GM23248 (cell line): ENCODE results near the gene SLC1A3. TPM values are rescaled to one million over a fixed set of nuclear protein-coding genes. Genes with fewer than 3 reads are reported as not detected.

ENCODE experiments used
- DNase-seq: peaks from one replicate; pipeline ENCODE4 v3.0.0-alpha.2; 2015
- H2AFZ ChIP-seq: fragments of 200-600 bp; sonication (generic); 2 replicates; pipeline ENCODE4 v1.6.1; 2016; ENCODE audit warnings: antibody characterized with exemption
- H3F3A ChIP-seq: fragments of 200-600 bp; sonication (generic); 2 replicates; pipeline ENCODE4 v1.6.1; 2016; ENCODE audit warnings: mild to moderate bottlenecking, antibody characterized with exemption, mixed run types; ENCODE audit not compliant: insufficient read depth
- H3K27ac ChIP-seq: fragments of 200-600 bp; sonication (generic); 2 replicates; pipeline ENCODE4 v1.5.1; 2016; ENCODE audit warnings: mild to moderate bottlenecking
- H3K27me3 ChIP-seq: fragments of 200-600 bp; sonication (generic); replicated peaks from 2 replicates; pipeline ENCODE4 v1.6.1; 2016; ENCODE audit warnings: mild to moderate bottlenecking; ENCODE audit not compliant: insufficient read depth
- H3K36me3 ChIP-seq: fragments of 200-600 bp; sonication (generic); 2 replicates; pipeline ENCODE4 v1.6.1; 2016; ENCODE audit warnings: low read depth, mild to moderate bottlenecking
- H3K4me1 ChIP-seq: fragments of 200-600 bp; sonication (generic); 2 replicates; pipeline ENCODE4 v1.6.1; 2016; ENCODE audit warnings: mild to moderate bottlenecking; ENCODE audit not compliant: insufficient read depth
- H3K4me2 ChIP-seq: fragments of 200-600 bp; sonication (generic); one replicate; pipeline ENCODE4 v1.6.1; 2016; ENCODE audit warnings: mild to moderate bottlenecking; ENCODE audit not compliant: unreplicated experiment
- H3K4me3 ChIP-seq: fragments of 200-600 bp; sonication (generic); 2 replicates; pipeline ENCODE4 v1.5.1; 2016; ENCODE audit warnings: mild to moderate bottlenecking
- H3K79me2 ChIP-seq: fragments of 200-600 bp; sonication (generic); 2 replicates; pipeline ENCODE4 v1.6.1; 2016; ENCODE audit warnings: mild to moderate bottlenecking; ENCODE audit not compliant: insufficient read depth
- H3K9ac ChIP-seq: fragments of 200-600 bp; sonication (generic); 2 replicates; pipeline ENCODE4 v1.6.1; 2016; ENCODE audit warnings: mild to moderate bottlenecking
- H3K9me2 ChIP-seq: fragments of 200-600 bp; sonication (generic); 2 replicates; pipeline ENCODE4 v1.6.1; 2016; ENCODE audit warnings: mixed run types, mild to moderate bottlenecking, moderate library complexity; ENCODE audit not compliant: insufficient read depth
- H3K9me3 ChIP-seq: fragments of 200-600 bp; sonication (generic); one replicate; pipeline ENCODE4 v1.6.1; 2017; ENCODE audit warnings: low read depth
- H4K20me1 ChIP-seq: fragments of 200-600 bp; sonication (generic); 2 replicates; pipeline ENCODE4 v1.6.0; 2016; ENCODE audit not compliant: insufficient read depth
- EZH2 ChIP-seq: fragments of 200-600 bp; sonication (generic); IDR thresholded peaks from 2 replicates; pipeline ENCODE4 v1.6.1; 2018; ENCODE audit warnings: antibody characterized with exemption, mild to moderate bottlenecking; ENCODE audit not compliant: insufficient read depth, poor library complexity, severe bottlenecking
- EZH2phosphoT487 ChIP-seq: fragments of 200-600 bp; sonication (generic); IDR thresholded peaks from 2 replicates; pipeline ENCODE4 v1.6.1; 2018; ENCODE audit warnings: antibody characterized with exemption, moderate library complexity, mild to moderate bottlenecking, low read depth; ENCODE audit not compliant: insufficient read depth
- WGBS, 2 experiments: methylation state at CpG; one replicate each; pipeline ENCODE4 v1.1.6; 2015 to 2017; ENCODE audit warnings: low lambda C conversion rate in 2 of 2, low coverage in 1 of 2; ENCODE audit errors: missing lambda C conversion rate in 2 of 2; 5-methylcytosine and 5-hydroxymethylcytosine counted together
- in situ Hi-C: fragments of 300-500 bp; cut with MboI; formaldehyde crosslinking; loops from 2 replicates; pipeline ENCODE4 v1.15.0; 2020
- polyA plus RNA-seq: library from polyadenylated mRNA; unstranded; fragments of >200 nt; fragmentation: Nextera tagmentation; extraction: Ambion mirVana; gene quantifications from 2 replicates; pipeline ENCODE4 v1.2.1, GENCODE V29; 2016
- total RNA-seq: library from RNA; depleted of rRNA; stranded (reverse); fragments of >200 nt; shearing (Covaris generic); gene quantifications from 2 replicates; pipeline ENCODE4 v1.2.3, GENCODE V29; 2014

SLC1A3 gene
- total and polyA plus RNA-seq, 2 experiments from 2014 or later = 1.7 to 2.5 TPM

DNA sequence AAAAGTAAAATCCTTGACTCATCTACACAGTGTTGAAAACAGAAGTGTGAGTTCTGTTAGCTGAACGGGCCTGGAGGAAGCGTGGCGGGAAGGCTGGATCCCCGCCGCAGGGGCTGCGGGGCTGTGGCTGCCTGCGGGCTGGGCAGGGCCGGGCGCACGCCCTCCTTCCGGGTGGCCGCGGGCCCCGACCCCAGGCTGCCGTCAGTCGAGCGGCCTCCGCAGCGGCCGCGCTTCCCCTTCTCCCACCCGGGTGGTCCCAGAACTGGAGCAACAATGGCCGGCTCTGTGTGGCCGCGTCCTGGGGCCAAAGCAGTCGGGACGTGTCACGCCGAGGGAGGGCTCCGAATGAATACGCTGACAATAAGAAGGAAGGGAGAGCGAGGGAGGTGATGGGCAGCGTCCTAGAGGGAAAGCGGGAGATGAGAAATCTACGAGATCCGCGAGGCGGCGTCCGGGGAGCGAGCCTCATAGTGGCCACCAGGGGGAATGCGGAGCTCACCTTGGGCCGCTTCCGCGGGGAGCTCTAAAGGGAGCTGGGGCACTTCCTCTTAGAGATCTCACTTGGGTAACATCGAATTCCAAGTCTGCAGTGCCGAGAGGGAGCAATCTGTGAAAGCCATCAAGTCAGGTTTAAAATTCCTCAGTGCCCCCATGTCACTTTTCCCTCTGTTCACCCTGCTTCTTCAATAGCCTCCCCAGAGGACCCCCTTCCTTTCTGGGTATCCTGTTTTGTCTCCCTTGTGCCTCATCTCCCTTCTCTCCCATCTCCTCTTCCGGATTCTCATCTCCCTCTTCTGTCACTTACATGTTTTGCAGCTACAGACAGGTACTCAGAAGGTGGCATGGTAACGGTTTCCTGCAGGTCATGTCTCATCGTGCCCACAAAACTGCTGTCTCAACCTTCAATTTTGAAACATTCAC is 83.9 kb downstream of the SLC1A3 start:
- peak overlapping the region; percentile 78 for H3K4me3 ChIP-seq
- in situ Hi-C loops = loop anchor here (5.0 to 25.0 kb wide), 3 partner anchors 186 to 428 kb away; no protein-coding TSS in a partner anchor
- no peaks in the 10 kb centered on the region for H4K20me1 ChIP-seq
- H3K36me3 ChIP-seq = no peaks in the 10 kb centered on the region
- TF ChIP-seq EZH2phosphoT487 (no peak), EZH2 (no peak)
- peak overlapping the region; percentile 26; the same call in 1 of the 2 replicates for H3K27ac ChIP-seq
- peak; percentile 92 for DNase-seq
- no peaks in the 10 kb centered on the region for H3K9me3 ChIP-seq
- H3K4me2 ChIP-seq = peak overlapping the region; percentile 86
- peak overlapping the region; percentile 98 for H2AFZ ChIP-seq
- H3F3A ChIP-seq = peaks cover 24% of the 10 kb centered on the region
- no peaks in the 10 kb centered on the region for H3K27me3 ChIP-seq
- 3 to 4% methylated on average over 43 to 47 of the region's 50 CpGs for WGBS, 2 experiments
- H3K9ac ChIP-seq = peak overlapping the region; percentile 77
- H3K9me2 ChIP-seq = no peaks in the 10 kb centered on the region
- H3K4me1 ChIP-seq = peaks cover 36% of the 10 kb centered on the region
- H3K79me2 ChIP-seq = no peaks in the 10 kb centered on the region

DNA sequence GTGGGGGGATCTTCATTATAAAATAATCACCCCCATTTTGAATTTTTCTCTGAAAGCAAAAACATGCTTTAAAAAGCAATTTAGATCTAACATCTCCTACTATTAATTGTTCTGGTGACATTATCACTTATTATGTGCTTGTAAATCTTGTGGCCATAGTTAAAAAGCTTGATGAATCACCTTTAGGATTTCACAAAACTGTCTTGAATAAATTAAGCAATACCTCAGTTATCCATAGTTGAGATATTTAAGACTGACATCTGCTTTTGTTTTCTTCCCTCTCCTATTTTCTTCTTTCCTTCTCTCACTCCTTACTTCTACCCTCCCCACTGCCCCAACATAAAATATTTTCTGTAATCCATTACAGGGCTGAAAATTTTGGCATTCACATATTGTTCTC is 84.8 kb downstream of the SLC1A3 start:
- H3K9me2 ChIP-seq = no peaks in the 10 kb centered on the region
- H3K9ac ChIP-seq = no peak overlapping the region
- peak; percentile 51 for DNase-seq
- peaks cover 36% of the 10 kb centered on the region for H3K4me1 ChIP-seq
- no peaks in the 10 kb centered on the region for H4K20me1 ChIP-seq
- peak overlapping the region; percentile 61 for H3K27ac ChIP-seq
- H3K4me2 ChIP-seq = peak overlapping the region; percentile 86
- H3K79me2 ChIP-seq = no peaks in the 10 kb centered on the region
- H3K4me3 ChIP-seq = no peak overlapping the region
- TF ChIP-seq EZH2 (no peak), EZH2phosphoT487 (no peak)
- H3K27me3 ChIP-seq = no peaks in the 10 kb centered on the region
- no peaks in the 10 kb centered on the region for H3K36me3 ChIP-seq
- peaks cover 24% of the 10 kb centered on the region for H3F3A ChIP-seq
- in situ Hi-C loops = loop anchor here (5.0 to 25.0 kb wide), 3 partner anchors 186 to 429 kb away; no protein-coding TSS in a partner anchor
- peak overlapping the region; percentile 80; the same call in 1 of the 2 replicates for H2AFZ ChIP-seq
- no peaks in the 10 kb centered on the region for H3K9me3 ChIP-seq

DNA sequence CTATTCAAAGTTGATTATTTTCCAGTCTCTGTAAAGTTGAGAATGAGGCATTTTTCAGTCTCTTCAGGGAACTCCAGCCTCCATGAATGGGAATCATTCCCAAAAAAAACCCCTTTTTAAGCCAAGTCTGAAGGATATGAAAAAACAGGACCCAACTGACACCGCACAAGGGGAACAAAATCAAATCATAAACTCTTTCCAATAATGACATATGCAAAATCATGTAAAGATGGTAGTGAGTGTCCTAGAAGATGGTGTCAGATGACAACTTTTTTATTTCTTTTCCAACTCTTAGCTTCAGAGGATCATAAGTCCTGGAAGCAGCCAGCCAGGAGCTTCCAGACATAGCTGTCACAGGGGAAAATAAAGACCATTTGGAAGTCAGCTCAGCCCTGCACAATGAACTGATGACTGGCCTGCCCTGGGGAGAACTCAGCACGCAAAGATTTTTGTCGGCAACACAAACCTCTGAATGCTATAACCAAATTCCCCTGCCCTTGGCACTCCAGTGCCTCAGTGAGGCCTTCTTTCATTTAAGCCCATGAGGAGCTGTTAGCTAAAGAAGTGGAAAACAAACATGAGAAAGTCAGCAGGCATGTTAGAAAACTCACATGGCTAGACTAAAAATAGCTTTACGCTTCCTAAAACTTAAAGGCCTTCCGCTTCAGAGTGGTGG is 85.4 kb downstream of the SLC1A3 start:
- peak overlapping the region; percentile 61 for H3K27ac ChIP-seq
- no peaks in the 10 kb centered on the region for H4K20me1 ChIP-seq
- peak overlapping the region; percentile 20; the same call in 1 of the 2 replicates for H3K9ac ChIP-seq
- H3F3A ChIP-seq = peaks cover 24% of the 10 kb centered on the region
- TF ChIP-seq EZH2 (no peak), EZH2phosphoT487 (no peak)
- 14 to 19% methylated on average over 5 of the region's 5 CpGs for WGBS, 2 experiments
- no peaks in the 10 kb centered on the region for H3K79me2 ChIP-seq
- H3K9me2 ChIP-seq = no peaks in the 10 kb centered on the region
- H3K4me1 ChIP-seq = peaks cover 36% of the 10 kb centered on the region
- H3K4me3 ChIP-seq = no peak overlapping the region
- H3K9me3 ChIP-seq = no peaks in the 10 kb centered on the region
- peak overlapping the region; percentile 80 for H2AFZ ChIP-seq
- H3K4me2 ChIP-seq = peak overlapping the region; percentile 86
- peak; percentile 81 for DNase-seq
- H3K27me3 ChIP-seq = no peaks in the 10 kb centered on the region
- H3K36me3 ChIP-seq = no peaks in the 10 kb centered on the region
- in situ Hi-C loops = loop anchor here (5.0 to 25.0 kb wide), 3 partner anchors 187 to 430 kb away; no protein-coding TSS in a partner anchor
